GM21423 (cell line): ENCODE measurements around the gene SOX6.
"Not testable (repeated sequence)": the region's sequence is repeated elsewhere in the genome, so short reads cannot be mapped to it uniquely, and the experiment has no call there.

Source experiments
- ATAC-seq: cut with Tn5 transposase; IDR thresholded peaks from one replicate; pipeline ENCODE4 v1.9.1; 2021; ENCODE audit warnings: mild to moderate bottlenecking, moderate library complexity; ENCODE audit not compliant: unreplicated experiment

Gene SOX6

GRCh38 chr11:16111690-16112089 is 244.7 kb downstream of the SOX6 start:
- no peak for ATAC-seq

- no peak for ATAC-seq
These were observed 245.5 kb downstream of the SOX6 start for GRCh38 chr11:16110886-16111285.

GRCh38 chr11:16099343-16099900 is 256.9 kb downstream of the SOX6 start:
- no peak for ATAC-seq

- ATAC-seq, result no peak
These were observed 257.7 kb downstream of the SOX6 start for GRCh38 chr11:16098526-16099205.

- ATAC-seq, result no peak
These were observed 258.8 kb downstream of the SOX6 start for GRCh38 chr11:16097543-16097942.

- ATAC-seq, result no peak
These were observed 260.0 kb downstream of the SOX6 start for GRCh38 chr11:16096336-16096735.

- ATAC-seq, result no peak
These were observed 260.6 kb downstream of the SOX6 start for GRCh38 chr11:16095756-16096155.

GRCh38 chr11:16093889-16094653 is 262.3 kb downstream of the SOX6 start:
- ATAC-seq, result no peak

GRCh38 chr11:16091862-16092261 is 264.5 kb downstream of the SOX6 start:
- ATAC-seq, result no peak

- no peak for ATAC-seq
These were observed 266.9 kb downstream of the SOX6 start for GRCh38 chr11:16089481-16089880.

- ATAC-seq, result no peak
These were observed 267.6 kb downstream of the SOX6 start for GRCh38 chr11:16088774-16089173.

GRCh38 chr11:16087886-16088285 is 268.5 kb downstream of the SOX6 start:
- ATAC-seq, result no peak

- ATAC-seq, result no peak
These were observed 270.0 kb downstream of the SOX6 start for GRCh38 chr11:16086229-16086819.

GRCh38 chr11:16082095-16083055 is 274.0 kb downstream of the SOX6 start:
- ATAC-seq, result no peak

GRCh38 chr11:16081382-16082094 is 274.8 kb downstream of the SOX6 start:
- ATAC-seq, result no peak

- ATAC-seq, result no peak
These were observed 275.5 kb downstream of the SOX6 start for GRCh38 chr11:16080688-16081381.

GRCh38 chr11:16078936-16079335 is 277.4 kb downstream of the SOX6 start:
- ATAC-seq, result no peak

- no peak for ATAC-seq
These were observed 285.8 kb downstream of the SOX6 start for GRCh38 chr11:16070573-16070972.

GRCh38 chr11:16067268-16067667 is 289.1 kb downstream of the SOX6 start:
- not testable (repeated sequence) for ATAC-seq
